Stimulated activated naive CD4-positive, alpha-beta T cell (primary cell): ENCODE results near the gene GPATCH1.

Experiments used
- DNase-seq, 6 experiments: peaks; one replicate each; lab custom pipeline; 2025; lab: John Stamatoyannopoulos, UW

Gene GPATCH1

DNA sequence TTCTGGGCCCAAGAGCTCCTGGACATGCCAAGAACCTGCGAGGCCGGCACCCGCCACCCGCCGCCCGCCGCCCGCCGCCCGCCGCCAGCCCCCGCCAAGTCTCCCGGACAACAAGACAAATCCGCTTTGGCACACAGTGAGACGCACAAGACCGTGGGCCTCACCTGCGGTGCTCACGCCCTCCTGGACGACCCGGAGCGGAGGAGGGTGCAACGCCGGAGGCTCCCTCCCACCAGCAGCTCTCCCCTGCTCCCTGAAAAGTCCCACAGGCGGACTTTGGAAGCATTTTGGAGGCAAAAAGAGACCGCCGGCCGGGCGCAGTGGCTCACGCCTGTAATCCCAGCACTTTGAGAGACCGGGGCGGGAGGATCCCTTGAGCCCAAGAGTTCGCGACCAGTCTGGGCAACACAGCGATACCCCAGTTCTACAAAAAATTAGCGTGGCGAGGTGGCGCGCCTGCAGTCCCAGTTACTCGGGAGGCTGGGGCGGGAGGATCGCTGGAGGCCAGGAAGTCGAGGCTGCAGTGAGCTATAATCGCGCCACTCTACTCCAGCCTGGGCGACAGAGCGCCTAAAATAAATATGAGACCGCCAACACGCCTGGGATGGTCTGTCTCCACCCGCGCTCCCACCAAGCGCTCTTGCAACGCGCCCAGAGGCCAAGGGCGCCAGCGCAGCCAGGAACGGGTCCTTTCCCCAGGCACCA is 17.1 kb upstream of the GPATCH1 start:
- no peak for DNase-seq

DNA sequence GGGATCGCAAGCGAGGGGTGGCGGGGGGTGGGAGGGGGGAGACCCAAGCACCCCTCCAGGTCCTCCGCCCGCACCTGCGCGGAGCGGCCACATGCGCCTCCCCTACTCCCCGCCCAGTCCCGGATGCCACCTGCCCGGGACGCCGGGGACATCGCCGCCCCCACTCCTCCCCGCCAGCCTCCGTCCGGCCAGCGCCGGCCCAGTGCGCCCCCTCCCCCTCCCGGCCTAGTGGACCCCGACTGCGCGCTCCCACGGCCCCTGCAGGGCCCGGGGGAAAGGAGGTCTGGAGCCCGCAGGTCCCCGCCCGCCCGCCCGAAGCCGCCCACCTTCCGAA is 16.6 kb upstream of the GPATCH1 start:
- DNase-seq, result peak in 1 of 6 experiments; percentile 3

DNA sequence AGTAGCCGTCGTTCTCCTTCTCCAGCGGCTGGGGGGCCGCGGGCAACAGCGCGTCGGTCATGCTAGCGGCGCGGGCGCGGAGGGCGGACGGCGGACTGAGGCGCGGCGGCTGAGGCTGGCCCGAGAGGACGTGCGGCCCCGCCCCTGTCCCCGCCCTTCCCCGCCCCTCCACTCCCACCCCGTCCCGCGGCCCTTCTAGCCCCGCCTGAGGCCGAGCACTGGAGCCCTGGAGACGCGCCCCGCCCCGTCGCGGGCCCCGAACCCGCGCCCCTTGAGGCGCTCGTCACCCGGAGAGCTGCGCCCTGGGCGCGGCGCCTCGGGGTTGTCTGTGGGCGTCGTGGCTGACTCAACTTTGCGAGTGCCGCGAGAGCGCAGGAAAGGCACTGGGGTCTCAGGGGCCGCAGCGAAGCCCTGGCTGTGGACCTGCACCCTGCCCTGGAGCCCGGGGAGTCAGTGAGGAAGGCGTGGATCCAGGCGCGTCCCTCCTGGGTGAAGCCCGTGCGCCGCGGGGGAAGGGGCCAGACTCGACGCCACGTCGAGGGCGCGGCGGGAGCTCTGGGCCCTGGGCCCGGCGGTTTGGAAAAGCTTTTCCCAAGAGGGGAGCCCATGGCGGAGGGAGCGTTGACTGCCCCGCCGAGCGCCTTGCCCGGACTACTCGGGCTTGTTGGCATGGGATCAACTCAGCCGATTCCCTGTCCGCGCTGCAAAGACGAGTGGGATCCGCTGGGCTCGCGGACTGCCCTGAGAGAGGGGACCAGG is 16.0 kb upstream of the GPATCH1 start, which contains the start of gene RHPN2:
RHPN2 (minus strand) TSS at position 97 of the 759 bp plus-strand sequence; CDS start at position 61, 36 bp downstream.
- DNase-seq, result peak in 4 of 6 experiments; percentile 3 to 17 (median 7)

DNA sequence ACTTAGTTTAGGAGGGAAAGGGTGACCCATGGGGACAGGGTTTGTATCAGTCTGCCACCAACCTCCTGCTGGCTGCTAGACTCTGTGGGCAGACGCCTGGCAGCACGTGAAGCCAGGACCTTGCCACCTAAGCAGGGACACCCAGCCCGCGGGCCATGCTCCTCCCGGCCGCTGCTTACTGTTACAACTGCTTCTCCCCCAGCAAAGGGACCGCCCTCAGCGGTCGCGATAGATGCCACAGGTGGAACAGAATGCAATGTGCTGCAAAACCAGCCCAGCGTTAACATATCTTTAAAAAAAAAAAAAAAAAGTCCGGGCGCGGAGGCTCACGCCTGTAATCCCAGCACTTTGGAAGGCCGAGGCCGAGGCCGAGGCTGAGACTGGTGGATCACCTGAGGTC is 14.4 kb upstream of the GPATCH1 start:
- no peak for DNase-seq

DNA sequence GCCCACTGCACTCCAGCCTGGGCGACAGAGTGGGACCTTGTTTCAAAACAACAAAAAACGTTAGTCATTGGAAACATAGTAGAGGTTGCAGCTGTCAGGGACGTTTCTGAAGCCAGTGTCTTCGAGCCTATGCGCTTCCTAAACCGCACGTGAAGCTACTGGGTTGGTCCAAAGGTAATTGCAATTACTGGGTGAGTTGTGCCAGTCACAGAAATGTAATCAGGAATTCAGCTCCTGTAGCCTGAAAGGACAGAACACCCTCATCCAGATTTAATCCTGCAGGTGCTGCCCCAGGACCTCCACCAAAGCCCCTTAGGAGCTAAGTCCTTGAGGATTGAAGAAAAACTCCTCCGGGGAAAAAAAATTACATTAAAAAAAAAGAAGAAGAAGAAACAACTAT is 13.9 kb upstream of the GPATCH1 start:
- no peak for DNase-seq

DNA sequence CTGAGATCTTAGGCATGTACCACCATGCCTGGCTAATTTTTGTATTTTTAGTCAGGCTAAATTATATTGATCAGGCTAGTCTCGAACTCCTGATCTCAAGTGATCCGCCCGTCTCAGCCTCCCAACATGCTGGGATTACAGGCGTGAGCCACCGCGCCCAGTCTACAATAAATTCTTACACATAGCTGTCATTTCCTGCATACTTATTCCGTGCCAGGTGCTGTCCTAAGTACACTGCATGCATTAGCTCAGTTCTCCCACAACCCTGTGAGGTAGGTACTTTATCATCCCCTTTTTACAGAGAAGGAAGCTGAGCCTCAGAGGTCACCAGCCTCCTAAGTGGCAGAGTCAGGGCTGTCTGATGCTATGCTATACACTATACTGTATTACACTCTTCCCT is 9.1 kb upstream of the GPATCH1 start:
- DNase-seq, result no peak

DNA sequence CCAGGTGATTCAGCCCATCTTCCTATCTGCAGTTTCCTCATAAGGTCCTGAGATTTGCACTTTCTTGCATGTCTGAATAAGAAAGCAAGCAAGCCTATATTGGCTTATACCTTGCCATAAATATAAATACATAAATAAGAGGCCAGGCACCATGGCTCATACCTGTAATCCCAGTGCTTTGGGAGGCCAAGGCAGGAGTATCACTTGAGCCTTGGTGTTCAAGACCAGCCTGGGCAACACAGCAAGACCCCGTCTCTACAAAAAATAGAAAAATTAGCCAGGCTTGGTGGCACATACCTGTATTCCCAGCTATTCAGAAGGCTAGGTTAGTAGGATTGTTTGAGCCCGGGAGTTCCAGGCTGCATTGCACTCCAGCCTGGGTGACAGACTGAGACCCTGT is 5.5 kb upstream of the GPATCH1 start:
- no peak for DNase-seq

DNA sequence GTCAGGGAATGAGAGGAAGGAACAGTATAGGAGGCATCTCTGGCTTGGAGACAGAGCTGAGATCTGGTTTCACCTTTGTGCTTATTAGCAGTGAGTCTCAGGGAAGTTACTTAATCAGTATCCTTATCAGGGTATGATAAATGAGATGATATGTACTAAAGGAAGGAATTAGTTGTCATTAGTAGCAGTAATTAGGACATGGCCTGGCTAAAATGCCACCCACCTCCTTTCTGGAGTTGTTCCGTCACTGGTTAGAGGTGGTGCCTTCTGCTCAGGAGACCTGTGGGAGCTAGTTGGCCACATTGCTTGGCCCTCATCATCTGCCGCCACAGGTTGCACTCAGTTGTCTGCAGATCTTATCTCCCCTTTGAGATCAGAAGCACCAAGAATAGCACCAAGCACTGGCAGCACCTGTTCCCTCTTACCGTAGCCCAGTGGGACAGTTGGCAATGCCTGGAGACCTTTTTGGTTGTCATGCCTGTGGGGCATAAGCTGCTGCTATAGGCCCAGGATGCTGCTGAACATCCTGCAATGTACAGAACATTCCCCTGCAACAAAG is 4.7 kb downstream of the GPATCH1 start:
- no peak for DNase-seq

DNA sequence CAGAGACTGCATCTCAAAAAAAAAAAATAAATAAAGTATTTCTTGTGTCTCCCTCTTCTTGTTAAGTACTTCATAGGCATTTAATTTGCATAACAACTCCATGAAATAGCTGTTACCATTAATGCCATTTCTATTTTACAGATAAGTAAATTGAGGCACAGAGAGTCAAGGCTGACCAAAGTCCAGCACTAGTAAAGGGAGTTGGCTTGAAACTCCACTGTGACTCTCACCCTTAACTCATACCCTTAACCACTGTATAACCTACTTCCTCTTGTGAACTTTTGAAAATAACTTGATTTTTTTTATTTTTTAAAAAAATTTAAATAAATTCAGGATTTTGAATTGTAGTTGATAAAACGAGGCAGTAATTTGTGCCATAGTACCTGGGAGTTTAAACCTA is 6.0 kb downstream of the GPATCH1 start:
- DNase-seq, result no peak

DNA sequence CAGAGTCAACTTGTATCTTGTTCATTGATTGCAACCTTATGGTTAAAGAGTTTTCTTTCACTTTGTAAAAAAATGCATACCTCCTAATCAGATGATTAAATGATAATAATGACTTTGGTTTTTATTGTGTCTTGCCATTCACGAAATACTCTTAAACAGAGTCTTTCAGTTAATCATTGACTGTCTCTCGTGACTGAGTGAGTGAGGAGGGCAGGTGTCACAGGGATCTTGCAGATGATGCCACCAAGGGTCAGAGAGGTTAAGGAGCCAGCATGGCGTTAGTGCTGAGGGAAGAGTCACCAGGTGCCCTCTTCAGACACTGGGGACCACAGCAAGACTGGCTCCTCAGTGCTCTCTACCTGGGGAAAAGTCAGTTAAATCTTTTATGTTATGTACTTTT is 8.0 kb downstream of the GPATCH1 start:
- DNase-seq, result no peak

DNA sequence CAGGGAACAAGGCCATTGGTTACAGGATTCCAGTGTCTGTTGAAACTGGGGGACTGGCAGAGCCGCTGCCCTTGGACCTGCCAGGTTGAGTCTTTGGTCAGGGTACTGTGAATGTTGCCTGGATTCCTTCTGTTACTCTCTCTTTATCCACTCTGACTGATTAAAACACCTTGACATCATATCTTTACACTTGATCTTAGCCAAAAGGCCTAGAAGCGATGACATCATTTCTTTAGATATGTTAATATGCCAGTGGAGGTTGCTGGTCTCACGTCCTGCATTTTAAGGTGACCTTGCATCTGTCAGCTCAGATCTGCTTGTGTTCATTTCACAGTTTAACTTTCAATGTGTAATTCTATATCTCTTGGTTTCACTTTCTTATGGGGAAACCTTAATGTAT is 9.2 kb downstream of the GPATCH1 start:
- no peak for DNase-seq

DNA sequence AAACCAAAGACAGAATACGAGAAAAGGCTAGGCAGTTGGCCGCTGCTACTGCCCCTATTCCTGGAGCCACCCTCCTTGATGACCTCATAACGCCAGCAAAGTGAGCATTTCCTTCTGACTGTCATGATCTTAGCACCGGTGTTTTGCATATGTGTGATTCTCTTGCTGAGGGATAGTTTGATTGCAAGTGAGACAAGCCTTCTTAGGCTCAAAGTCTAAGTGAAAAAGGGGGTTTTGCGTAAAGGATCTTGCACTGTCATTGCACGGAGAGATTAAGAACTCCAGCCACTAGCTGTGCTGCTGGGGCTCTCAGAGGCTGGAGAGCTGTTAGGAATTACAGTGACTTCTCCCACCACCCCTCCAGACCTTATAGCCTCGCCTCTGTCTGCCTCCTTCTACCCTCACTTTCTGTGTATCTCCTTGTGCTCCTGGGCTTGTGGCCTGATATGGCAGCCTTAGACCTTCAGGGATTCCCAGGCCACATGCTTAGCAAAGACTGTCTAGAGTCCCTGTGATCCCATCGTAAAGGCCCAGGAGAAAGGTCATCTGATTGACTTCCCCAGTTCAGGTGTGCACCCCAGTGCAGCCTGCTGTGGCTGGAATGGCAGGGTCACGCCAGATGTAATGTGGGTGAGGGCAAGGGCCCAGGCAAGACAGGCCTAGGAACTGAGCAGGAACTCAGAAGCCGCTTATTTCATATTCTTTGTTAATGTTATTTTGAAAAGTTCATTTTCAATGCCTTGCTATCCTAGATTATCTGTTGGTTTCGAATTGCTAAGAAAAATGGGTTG is 12.6 kb downstream of the GPATCH1 start:
- DNase-seq, result no peak

DNA sequence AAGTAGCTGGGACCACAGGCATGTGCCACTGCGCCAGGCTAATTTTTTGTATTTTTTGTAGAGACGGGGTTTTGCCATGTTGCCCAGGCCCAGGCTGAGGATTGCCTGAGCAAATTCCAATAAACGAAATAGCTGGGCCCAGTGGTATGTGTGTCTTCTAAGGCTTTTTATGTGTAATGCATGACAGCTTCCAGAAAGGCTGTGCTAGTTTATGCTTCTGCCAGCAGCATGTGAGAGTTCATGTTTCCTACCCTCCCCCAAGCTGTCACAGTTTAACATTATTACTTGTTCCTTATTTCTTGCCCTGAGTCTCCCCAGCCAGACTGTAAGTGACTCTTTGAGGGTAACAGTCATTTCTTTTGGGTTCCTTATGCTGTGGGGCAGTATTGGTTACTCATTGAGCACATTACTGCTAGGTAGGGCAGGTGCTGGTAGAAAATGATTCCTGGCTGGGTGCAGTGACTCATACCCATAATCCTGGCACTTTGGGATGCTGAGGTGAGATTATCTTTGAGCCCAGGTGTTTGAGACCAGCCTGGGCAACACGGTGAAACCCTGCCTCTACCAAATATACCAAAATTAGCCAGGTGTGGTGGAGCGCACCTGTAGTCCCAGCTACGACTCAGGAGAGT is 13.6 kb downstream of the GPATCH1 start:
- DNase-seq, result no peak

DNA sequence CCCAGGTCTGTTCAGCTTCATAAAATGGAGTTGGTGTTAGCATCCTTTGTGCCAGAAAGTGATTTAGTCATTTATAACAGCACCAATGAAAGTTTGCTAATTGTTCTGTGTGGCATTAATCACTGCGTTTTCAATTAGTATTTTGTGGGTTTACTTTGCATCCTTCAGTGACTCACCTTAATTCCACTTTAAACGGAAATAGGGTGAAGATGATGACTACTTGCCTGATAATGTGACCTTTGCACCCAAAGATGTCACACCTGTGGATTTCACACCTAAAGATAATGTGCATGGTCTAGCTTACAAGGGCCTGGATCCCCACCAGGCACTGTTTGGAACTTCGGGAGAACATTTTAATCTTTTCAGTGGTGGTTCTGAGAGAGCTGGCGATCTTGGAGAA is 15.0 kb downstream of the GPATCH1 start:
- no peak for DNase-seq

DNA sequence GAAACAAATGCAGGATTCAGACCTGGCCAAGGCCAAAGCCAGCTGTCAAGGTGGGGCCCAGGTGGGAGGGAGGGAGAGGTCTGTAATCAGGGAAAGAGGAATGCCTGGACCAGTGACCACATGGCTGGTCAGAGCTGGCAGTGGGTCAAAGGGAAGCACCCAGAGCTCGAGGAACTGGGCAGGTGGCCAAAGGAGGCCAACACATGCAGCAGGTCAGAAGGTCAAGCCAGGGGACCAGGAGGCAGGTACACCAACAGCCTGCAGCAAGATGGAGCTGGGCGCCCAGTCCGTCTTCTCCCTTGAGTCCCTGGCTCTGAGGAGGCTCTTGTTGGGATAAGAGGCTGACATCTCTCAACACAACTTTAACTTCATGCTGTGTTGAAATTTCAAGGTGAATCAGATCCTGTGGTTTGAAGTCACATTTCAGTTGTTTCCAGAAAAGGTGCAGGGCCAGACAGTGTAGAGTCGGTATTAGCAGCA is 17.1 kb downstream of the GPATCH1 start:
- no peak for DNase-seq

DNA sequence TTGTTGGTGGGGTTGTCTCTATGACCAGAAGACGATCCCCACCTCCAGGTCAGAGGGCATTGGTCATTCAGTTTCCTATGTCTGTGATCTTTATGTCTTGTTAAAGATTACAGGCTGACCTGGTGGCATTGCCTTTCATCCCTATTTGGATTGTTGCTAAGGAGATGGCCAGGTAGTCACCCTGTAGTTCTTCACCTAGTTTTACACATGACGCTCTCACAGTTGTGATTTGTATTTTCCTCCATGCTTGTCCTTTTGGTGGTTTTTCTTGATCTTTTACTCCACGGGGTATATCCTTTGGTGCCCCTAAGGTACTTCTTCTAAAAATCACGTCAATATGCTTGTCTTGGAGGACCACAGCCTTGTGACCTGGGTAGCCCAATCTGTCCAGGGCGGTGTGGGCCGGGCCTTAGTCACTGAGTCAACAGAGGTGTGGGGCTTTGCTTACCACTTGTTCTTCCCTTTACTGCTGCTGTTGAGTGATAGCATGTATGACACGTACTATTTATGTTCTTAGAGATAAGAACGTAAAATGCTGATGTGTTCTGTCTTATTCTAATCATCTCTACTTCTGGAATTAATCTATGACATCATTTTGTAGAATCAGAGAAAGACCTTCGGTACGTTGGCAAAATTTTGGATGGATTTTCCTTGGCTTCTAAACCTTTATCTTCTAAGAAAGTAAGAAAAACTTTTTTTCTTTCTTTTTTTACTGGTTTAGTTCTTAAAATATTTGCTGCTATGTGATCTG is 20.1 kb downstream of the GPATCH1 start:
- DNase-seq, result no peak

DNA sequence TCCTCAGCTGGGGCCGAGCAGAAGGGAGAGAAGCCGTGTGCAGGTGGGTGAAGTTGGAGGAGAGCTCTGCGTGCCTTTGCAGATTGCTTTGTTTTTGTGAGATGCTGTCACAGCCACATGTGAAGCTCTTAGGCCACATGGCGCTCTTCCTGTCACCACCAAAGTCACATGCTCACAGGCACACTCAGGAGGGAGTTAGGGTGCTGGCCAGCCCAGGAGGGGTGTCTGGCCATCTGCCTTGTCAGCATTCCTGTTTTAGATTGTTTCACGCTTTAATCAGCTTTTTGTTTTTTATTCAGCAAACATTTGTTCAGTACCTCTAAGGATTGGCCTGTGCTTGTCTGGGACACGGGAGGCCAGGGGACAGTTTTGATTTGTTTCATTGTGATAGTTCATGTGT is 21.9 kb downstream of the GPATCH1 start:
- DNase-seq, result no peak

DNA sequence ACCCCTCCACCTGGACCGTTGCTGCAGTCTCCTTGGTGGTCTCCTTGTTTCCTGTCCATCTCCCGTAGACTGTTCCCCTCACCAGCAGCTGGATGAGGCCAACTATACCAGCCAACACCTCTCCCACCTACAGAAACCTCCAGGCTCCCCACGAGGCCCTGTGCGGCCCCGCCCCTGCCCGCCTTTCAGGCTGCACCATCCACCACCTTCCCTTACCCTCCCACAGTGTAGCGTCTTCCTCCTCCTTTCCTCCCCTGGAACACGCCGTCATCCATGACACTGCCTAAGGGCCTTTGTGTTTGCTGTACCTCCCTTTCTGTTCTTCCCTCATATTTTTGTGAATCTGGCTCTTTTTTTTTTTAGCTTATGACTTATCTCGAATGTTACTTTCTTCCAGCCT is 27.2 kb downstream of the GPATCH1 start:
- DNase-seq, result no peak

DNA sequence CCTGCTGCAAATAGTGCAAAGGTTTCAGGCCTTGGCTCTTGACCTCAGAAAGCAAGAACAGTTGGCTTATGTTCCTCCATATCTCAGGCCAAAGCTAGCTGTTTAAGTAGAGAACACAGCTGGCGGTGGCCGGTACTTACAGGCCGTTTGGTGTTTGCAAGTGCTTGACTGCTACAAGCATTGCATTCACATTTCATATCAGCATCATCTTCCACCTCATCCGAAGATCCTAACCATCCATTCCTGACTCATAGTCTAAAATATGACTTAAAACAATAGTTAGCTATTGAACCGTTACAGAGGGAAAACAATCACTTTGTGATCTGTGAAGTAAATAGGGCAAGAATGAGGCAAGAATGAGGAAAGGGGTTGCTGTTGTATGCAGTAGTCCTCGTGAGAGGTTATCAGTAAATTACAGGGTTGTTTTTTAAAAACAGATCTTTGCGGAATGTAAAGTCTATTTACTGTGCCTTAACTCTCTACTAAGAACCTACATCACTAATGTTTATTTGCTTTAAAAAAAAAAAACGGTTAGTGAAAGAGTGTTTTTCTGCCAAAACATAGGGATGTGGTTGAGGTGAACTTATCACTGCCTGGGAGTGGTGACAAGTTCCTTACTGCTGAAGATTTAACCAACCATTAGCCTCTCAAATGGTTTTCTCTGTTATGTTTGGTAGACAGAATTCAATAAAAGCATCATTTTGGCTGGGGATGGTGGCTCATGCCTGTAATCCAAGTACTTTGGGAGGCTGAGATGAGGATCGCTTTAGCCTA is 29.3 kb downstream of the GPATCH1 start:
- DNase-seq, result no peak

DNA sequence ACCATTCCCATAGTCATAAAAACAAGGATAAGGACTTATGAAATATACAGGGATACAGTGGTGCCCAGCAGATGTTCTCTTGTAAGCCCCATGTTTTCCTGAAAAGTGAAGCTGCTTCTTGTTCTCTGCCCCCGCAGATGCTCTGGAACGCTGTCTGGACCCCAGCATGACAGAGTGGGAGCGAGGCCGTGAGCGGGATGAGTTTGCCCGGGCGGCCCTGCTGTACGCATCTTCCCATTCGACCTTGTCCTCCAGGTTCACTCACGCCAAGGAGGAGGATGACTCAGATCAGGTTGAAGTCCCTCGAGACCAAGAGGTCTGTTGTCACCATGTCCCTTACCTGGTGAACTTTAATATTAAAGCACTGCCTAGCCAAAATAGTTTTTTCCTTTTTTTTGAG is 30.6 kb downstream of the GPATCH1 start:
- no peak for DNase-seq
